Measurements from ENCODE around the gene SLC5A11. TPM values are rescaled to one million over a fixed set of nuclear protein-coding genes. Genes with fewer than 3 reads are reported as not detected.
A peak's percentile ranks its signal among the peaks of the same experiment; 100 is the strongest.

SLC5A11 gene
- total RNA-seq, 1 donor from 2014 or later: not detected

DNA sequence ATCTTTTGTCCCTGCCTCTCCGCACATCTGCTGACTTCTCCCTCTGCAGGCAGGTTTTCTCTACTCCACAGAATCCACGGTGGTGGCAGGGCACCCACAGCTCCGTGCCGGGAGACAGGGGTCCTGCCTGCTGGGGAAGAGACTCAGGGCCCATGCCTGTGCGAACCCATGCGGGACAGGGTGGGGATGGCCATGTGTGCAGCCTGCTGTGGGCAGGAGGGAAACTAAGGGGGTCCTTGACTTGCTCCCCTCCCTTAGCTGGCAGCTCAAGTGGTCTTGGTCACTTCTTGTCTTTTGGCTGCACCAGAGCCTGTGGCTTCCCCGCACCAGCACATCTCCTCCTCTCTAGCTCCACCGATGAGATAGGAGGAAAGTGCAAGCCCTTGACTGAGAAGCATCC is 69.8 kb downstream of the SLC5A11 start:
- peaks cover 2% of the 10 kb centered on the region for H3K27me3 Mint-ChIP-seq (ENCODE audit: unreplicated experiment)
- H3K36me3 Mint-ChIP-seq (ENCODE audit: unreplicated experiment): peaks cover 18% of the 10 kb centered on the region
- H3K4me1 Mint-ChIP-seq (ENCODE audit: low read depth, unreplicated experiment): peaks cover 2% of the 10 kb centered on the region
- no peak overlapping the region for H3K4me3 Mint-ChIP-seq (ENCODE audit: unreplicated experiment)
- TF ChIP-seq, protein P1, sequence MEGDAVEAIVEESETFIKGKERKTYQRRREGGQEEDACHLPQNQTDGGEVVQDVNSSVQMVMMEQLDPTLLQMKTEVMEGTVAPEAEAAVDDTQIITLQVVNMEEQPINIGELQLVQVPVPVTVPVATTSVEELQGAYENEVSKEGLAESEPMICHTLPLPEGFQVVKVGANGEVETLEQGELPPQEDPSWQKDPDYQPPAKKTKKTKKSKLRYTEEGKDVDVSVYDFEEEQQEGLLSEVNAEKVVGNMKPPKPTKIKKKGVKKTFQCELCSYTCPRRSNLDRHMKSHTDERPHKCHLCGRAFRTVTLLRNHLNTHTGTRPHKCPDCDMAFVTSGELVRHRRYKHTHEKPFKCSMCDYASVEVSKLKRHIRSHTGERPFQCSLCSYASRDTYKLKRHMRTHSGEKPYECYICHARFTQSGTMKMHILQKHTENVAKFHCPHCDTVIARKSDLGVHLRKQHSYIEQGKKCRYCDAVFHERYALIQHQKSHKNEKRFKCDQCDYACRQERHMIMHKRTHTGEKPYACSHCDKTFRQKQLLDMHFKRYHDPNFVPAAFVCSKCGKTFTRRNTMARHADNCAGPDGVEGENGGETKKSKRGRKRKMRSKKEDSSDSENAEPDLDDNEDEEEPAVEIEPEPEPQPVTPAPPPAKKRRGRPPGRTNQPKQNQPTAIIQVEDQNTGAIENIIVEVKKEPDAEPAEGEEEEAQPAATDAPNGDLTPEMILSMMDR (IDR thresholded peaks at IDR 0.05; ENCODE audit: partially characterized antibody, unreplicated experiment): no peak
- peak overlapping the region; percentile 38 for H3K27ac Mint-ChIP-seq (ENCODE audit: unreplicated experiment)
- DNase-seq: no peak
- peaks cover 3% of the 10 kb centered on the region for H3K9me3 Mint-ChIP-seq (ENCODE audit: unreplicated experiment)

DNA sequence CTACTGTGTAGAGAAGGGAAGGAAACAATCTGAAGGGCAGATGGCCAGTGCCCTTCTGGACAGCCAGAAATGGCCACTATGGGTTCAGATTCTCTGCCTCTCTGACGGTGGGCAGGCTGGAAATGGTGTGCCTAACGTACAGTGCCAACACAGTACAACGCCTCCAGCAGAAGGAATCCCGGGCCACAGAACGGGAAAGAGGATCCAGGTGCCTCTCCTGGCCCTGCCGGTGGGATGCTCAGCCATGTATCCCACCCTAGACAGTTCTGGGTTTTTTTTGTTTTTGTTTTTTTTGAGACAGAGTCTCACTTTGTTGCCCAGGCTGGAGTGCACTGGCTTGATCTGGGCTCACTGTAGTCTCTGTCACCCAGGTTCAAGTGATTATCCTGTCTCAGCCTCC is 71.5 kb downstream of the SLC5A11 start:
- TF ChIP-seq, protein P1 (IDR thresholded peaks at IDR 0.05; ENCODE audit: partially characterized antibody, unreplicated experiment): no peak
- peaks cover 7% of the 10 kb centered on the region for H3K9me3 Mint-ChIP-seq (ENCODE audit: unreplicated experiment)
- H3K36me3 Mint-ChIP-seq (ENCODE audit: unreplicated experiment): peaks cover 33% of the 10 kb centered on the region
- no peak overlapping the region for H3K4me3 Mint-ChIP-seq (ENCODE audit: unreplicated experiment)
- no peak overlapping the region for H3K27ac Mint-ChIP-seq (ENCODE audit: unreplicated experiment)
- H3K4me1 Mint-ChIP-seq (ENCODE audit: low read depth, unreplicated experiment): peaks cover 2% of the 10 kb centered on the region
- peaks cover 2% of the 10 kb centered on the region for H3K27me3 Mint-ChIP-seq (ENCODE audit: unreplicated experiment)
- no peak for DNase-seq

DNA sequence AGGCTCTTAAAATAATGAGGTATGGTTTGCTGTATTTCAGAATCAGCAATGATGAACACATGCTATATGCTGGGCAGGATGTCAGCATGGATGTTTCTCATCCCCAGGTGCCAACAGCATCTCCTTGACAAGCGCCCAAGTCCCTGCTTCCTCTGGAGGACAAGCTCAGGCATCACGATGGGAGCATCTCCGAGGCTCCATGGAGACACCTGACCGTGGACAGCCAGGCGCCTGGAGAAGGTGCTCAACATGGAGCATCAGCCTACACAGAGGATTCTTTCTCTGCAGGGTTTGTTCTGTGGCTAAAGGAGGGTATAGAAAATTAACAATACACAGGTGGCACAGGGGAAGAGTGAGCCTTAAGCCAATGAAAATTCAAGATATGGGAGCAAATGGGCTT is 72.1 kb downstream of the SLC5A11 start:
- peaks cover 2% of the 10 kb centered on the region for H3K4me1 Mint-ChIP-seq (ENCODE audit: low read depth, unreplicated experiment)
- H3K27me3 Mint-ChIP-seq (ENCODE audit: unreplicated experiment): peaks cover 2% of the 10 kb centered on the region
- peaks cover 7% of the 10 kb centered on the region for H3K9me3 Mint-ChIP-seq (ENCODE audit: unreplicated experiment)
- no peak overlapping the region for H3K4me3 Mint-ChIP-seq (ENCODE audit: unreplicated experiment)
- DNase-seq: no peak
- H3K36me3 Mint-ChIP-seq (ENCODE audit: unreplicated experiment): peaks cover 33% of the 10 kb centered on the region
- TF ChIP-seq, protein P1 (IDR thresholded peaks at IDR 0.05; ENCODE audit: partially characterized antibody, unreplicated experiment): no peak
- no peak overlapping the region for H3K27ac Mint-ChIP-seq (ENCODE audit: unreplicated experiment)

DNA sequence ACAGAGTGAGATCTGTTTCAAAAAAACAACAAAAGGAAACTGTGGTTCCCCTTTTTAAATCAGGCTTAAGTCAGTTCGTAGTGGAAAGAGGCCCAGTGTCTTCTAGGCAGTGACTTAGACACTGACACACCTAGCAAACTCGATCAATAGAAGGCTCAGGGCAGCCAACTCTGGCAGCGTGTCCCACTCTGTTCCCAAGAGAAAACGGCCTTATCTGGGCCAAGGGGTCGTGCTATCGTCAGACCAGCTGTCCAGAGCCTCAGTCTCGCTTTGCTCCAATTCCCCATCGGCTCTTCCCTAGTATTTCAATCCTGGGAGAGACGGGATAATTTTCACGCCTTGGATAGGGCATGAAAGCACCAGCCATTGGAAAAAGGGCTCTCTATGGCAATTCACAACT is 72.9 kb downstream of the SLC5A11 start:
- Mint-ChIP-seq H3K4me1 (ENCODE audit: low read depth, unreplicated experiment) (peaks cover 2% of the 10 kb centered on the region), H3K36me3 (ENCODE audit: unreplicated experiment) (peaks cover 33% of the 10 kb centered on the region), H3K27me3 (ENCODE audit: unreplicated experiment) (peaks cover 2% of the 10 kb centered on the region), H3K9me3 (ENCODE audit: unreplicated experiment) (peaks cover 5% of the 10 kb centered on the region), H3K27ac (ENCODE audit: unreplicated experiment) (no peak overlapping the region), H3K4me3 (ENCODE audit: unreplicated experiment) (no peak overlapping the region)
- DNase-seq: no peak
- TF ChIP-seq, protein P1 (IDR thresholded peaks at IDR 0.05; ENCODE audit: partially characterized antibody, unreplicated experiment): no peak

DNA sequence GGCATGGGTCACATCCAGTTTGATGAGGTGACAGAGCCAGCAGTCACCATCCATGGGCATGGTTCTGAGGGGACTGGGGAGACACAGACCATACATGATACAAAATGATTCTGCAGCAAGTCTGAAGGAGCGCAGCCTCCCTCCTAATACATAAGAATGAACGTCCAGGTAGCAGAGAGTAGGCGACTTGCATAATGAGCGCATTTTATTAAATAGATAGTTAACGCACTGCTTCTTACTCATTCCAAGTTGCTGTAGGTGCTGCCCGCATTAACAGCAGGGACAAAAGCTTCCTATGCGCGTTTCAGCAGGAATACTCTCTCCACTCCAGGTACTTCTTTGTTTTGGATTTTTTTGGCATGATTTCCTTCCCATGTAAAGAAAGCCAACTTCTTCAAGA is 73.8 kb downstream of the SLC5A11 start:
- TF ChIP-seq, protein P1 (IDR thresholded peaks at IDR 0.05; ENCODE audit: partially characterized antibody, unreplicated experiment): no peak
- Mint-ChIP-seq H3K27me3 (ENCODE audit: unreplicated experiment) (peaks cover 2% of the 10 kb centered on the region), H3K4me1 (ENCODE audit: low read depth, unreplicated experiment) (peaks cover 2% of the 10 kb centered on the region), H3K27ac (ENCODE audit: unreplicated experiment) (no peak overlapping the region), H3K4me3 (ENCODE audit: unreplicated experiment) (no peak overlapping the region), H3K36me3 (ENCODE audit: unreplicated experiment) (peaks cover 33% of the 10 kb centered on the region), H3K9me3 (ENCODE audit: unreplicated experiment) (peaks cover 5% of the 10 kb centered on the region)
- DNase-seq: no peak

Measured in glutamatergic neuron (in vitro differentiated cells).